Measurements from ENCODE around the gene TERT.
A peak's percentile ranks its signal among the peaks of the same experiment; 100 is the strongest.

GRCh38 chr5:1235379-1235778, 59.5 kb downstream of the TERT start:
- peak; percentile 93 for TF ChIP-seq STAG1 (CRISPR knock-in tag; IDR thresholded peaks at IDR 0.05)
- TF ChIP-seq FIP1L1 (IDR thresholded peaks at IDR 0.05; ENCODE audit: borderline replicate concordance, insufficient read depth, low read depth, low read length): no peak
- no peak for TF ChIP-seq ZBTB7A (CRISPR knock-in tag; IDR thresholded peaks at IDR 0.05)

Data from HepG2 (cell line).